Colonic mucosa (tissue), 4 donors: ENCODE results near the gene KIAA0825. TPM values are rescaled to one million over a fixed set of nuclear protein-coding genes. Genes with fewer than 3 reads are reported as not detected.

ENCODE experiments used
- DNase-seq: peaks from one replicate; pipeline ENCODE4 v3.0.0-alpha.2; 2020
- H3K27ac ChIP-seq: fragments of 200-600 bp; one replicate; pipeline ENCODE4 v1.8.0; 2021
- H3K27me3 ChIP-seq: fragments of 200-600 bp; one replicate; pipeline ENCODE4 v1.8.0; 2021
- H3K36me3 ChIP-seq: fragments of 200-600 bp; one replicate; pipeline ENCODE4 v1.8.0; 2021
- H3K4me1 ChIP-seq: fragments of 200-600 bp; one replicate; pipeline ENCODE4 v1.8.0; 2021; ENCODE audit warnings: mild to moderate bottlenecking
- H3K4me3 ChIP-seq: fragments of 200-600 bp; one replicate; pipeline ENCODE4 v1.8.0; 2021
- H3K9ac ChIP-seq, 2 donors: one replicate each; pipeline ENCODE4 v1.7.0; 2013; ENCODE audit warnings: control low read depth in 2 of 2, low read depth in 2 of 2, low read length in 2 of 2
- H3K9me3 ChIP-seq: fragments of 200-600 bp; one replicate; pipeline ENCODE4 v1.8.0; 2021
- intact Hi-C: fragments of 100-400 bp; cut with DNase I; formaldehyde crosslinking; loops from one replicate; pipeline ENCODE4 v1.14.1; 2022
- total RNA-seq, 2 donors: library from RNA; stranded (reverse); fragmentation: NEBNext Ultra II Directional in 1 of 2; extraction: Animal tissue kit (Norgen Biotek cat#: 25700) in 1 of 2; gene quantifications; one replicate each; pipeline ENCODE4 v1.2.1, GENCODE V29; 2021
- TF ChIP-seq, protein P1 (sequence below): fragments of 200-600 bp; IDR thresholded peaks from one replicate; pipeline ENCODE4 v1.8.0; 2022; ENCODE audit warnings: antibody characterized with exemption, mild to moderate bottlenecking
- donor health status: healthy.
- donor health status: DM: no; HTN: no; CAD: no.
- donor health status: DM: no; HTN: no; CAD: no.

KIAA0825 gene
- total RNA-seq, 2 donors from 2014 or later = 1.1 to 1.5 TPM

DNA sequence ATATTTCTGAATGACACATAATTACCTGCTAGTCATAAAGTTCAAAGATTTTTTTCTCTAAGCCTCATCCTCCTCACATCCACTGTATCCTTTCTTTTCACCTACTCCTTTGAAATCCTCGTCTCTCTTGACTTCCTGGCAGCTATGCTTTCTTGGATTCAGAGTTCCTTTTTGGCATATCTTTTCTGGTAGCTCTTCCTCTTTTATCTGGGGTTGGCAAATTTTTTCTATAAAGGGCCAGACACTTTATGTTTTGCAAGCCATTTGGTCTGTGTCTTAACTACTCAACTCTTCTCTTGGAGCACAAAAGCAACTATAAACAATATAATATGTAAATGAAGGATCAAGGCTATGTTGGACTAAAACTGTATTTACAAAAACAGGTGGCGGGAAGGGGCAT is 197.5 kb downstream of the KIAA0825 start:
- H3K4me1 ChIP-seq = no peaks in the 10 kb centered on the region
- DNase-seq = no peak
- H3K9ac ChIP-seq = no peak overlapping the region
- TF ChIP-seq, protein P1, sequence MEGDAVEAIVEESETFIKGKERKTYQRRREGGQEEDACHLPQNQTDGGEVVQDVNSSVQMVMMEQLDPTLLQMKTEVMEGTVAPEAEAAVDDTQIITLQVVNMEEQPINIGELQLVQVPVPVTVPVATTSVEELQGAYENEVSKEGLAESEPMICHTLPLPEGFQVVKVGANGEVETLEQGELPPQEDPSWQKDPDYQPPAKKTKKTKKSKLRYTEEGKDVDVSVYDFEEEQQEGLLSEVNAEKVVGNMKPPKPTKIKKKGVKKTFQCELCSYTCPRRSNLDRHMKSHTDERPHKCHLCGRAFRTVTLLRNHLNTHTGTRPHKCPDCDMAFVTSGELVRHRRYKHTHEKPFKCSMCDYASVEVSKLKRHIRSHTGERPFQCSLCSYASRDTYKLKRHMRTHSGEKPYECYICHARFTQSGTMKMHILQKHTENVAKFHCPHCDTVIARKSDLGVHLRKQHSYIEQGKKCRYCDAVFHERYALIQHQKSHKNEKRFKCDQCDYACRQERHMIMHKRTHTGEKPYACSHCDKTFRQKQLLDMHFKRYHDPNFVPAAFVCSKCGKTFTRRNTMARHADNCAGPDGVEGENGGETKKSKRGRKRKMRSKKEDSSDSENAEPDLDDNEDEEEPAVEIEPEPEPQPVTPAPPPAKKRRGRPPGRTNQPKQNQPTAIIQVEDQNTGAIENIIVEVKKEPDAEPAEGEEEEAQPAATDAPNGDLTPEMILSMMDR = no peak
- H3K9me3 ChIP-seq = no peaks in the 10 kb centered on the region
- H3K27me3 ChIP-seq = no peaks in the 10 kb centered on the region
- no peak overlapping the region for H3K4me3 ChIP-seq
- no peaks in the 10 kb centered on the region for H3K36me3 ChIP-seq
- H3K27ac ChIP-seq = no peak overlapping the region
- intact Hi-C loops = no loop called here

DNA sequence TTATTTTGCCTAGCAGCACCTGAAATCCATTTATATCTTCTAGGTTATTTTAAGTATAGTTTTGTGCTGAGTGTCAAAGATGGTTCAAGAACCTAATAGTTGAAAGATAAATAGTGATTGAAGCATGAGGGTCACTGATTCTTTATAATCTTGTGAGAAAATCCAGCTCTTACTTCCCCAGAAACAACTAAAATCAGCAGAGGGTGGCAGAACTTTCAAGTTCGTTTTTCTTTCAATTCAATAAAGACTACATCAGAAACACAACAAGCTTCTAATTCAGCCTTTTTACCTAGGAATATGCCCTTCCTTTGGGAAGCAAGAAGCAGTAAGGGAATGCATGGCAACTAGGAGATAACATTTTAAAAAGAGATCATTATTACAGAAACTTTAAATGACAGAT is 202.6 kb downstream of the KIAA0825 start:
- Histone ChIP-seq H3K9ac (no peak overlapping the region), H3K27ac (no peak overlapping the region), H3K36me3 (no peaks in the 10 kb centered on the region), H3K4me3 (no peak overlapping the region), H3K4me1 (no peaks in the 10 kb centered on the region), H3K9me3 (no peaks in the 10 kb centered on the region), H3K27me3 (no peaks in the 10 kb centered on the region)
- TF ChIP-seq, protein P1 = no peak
- intact Hi-C loops = no loop called here
- no peak for DNase-seq

- Histone ChIP-seq H3K27ac (no peak overlapping the region), H3K4me1 (no peaks in the 10 kb centered on the region), H3K4me3 (no peak overlapping the region), H3K36me3 (no peaks in the 10 kb centered on the region), H3K9me3 (no peaks in the 10 kb centered on the region), H3K9ac (no peak overlapping the region), H3K27me3 (no peaks in the 10 kb centered on the region)
- no peak for DNase-seq
- intact Hi-C loops = no loop called here
- TF ChIP-seq, protein P1 = no peak
Observed at GRCh38 chr5:94409440-94409839, 209.0 kb downstream of the KIAA0825 start.

GRCh38 chr5:94407023-94407422 is 211.4 kb downstream of the KIAA0825 start:
- Histone ChIP-seq H3K27ac (no peak overlapping the region), H3K27me3 (no peaks in the 10 kb centered on the region), H3K9me3 (no peaks in the 10 kb centered on the region), H3K4me3 (no peak overlapping the region), H3K4me1 (no peaks in the 10 kb centered on the region), H3K9ac (no peak overlapping the region), H3K36me3 (no peaks in the 10 kb centered on the region)
- intact Hi-C loops = no loop called here
- DNase-seq = no peak
- TF ChIP-seq, protein P1 = no peak

DNA sequence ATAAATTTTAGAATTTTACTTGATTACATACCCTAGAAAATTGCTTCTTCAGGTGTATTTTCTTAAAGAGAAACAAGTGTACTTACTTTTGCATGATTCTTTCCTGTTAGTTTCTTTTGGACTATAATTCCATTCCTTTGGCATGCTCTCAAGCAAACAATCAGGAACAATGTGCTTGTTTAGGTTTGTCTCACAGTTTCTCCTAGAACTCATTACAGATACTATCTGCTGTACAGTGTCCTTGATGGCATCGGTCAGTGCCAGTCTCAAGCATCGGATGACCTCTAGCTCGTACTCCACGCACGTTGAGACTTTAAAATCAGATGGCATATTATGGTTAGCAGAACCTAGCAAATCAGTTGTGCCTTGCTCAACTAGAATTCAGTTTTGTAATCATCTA is 214.9 kb downstream of the KIAA0825 start:
- Histone ChIP-seq H3K4me3 (no peak overlapping the region), H3K9ac (no peak overlapping the region), H3K36me3 (no peaks in the 10 kb centered on the region), H3K27me3 (no peaks in the 10 kb centered on the region), H3K27ac (no peak overlapping the region), H3K4me1 (no peaks in the 10 kb centered on the region), H3K9me3 (no peaks in the 10 kb centered on the region)
- intact Hi-C loops = no loop called here
- TF ChIP-seq, protein P1 = no peak
- DNase-seq = no peak

DNA sequence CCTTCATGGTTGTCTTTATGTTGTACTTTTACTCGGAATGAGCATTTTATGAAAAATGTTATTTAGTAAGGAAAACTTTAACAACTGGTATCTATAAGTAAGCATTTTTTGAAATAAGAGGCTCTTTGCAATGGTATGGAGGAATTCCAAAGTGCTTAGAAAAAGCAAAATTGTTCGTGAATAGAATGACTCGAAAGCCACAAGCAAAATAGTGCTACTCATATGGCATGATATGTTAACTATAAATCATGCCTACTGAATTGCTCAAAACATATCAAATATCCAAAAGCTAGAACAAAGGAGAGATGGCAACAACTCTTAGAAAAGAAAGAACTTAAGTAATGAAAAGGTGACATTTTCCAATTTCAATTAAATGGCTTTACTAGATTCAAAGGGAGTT is 216.3 kb downstream of the KIAA0825 start:
- H3K27ac ChIP-seq = no peak overlapping the region
- H3K4me1 ChIP-seq = no peaks in the 10 kb centered on the region
- H3K27me3 ChIP-seq = no peaks in the 10 kb centered on the region
- no peak for DNase-seq
- TF ChIP-seq, protein P1 = no peak
- intact Hi-C loops = no loop called here
- H3K9ac ChIP-seq = no peak overlapping the region
- H3K36me3 ChIP-seq = no peaks in the 10 kb centered on the region
- no peaks in the 10 kb centered on the region for H3K9me3 ChIP-seq
- no peak overlapping the region for H3K4me3 ChIP-seq
